Kidney tubule cell (primary cell): Measurements from ENCODE around the gene ZNF441.
"Not testable (repeated sequence)": the region's sequence is repeated elsewhere in the genome, so short reads cannot be mapped to it uniquely, and the experiment has no call there.

ENCODE experiments used
- DNase-seq: peaks from one replicate; pipeline ENCODE4 v3.0.0-alpha.2; 2018; ENCODE audit warnings: low spot score

The ZNF441 gene

DNA sequence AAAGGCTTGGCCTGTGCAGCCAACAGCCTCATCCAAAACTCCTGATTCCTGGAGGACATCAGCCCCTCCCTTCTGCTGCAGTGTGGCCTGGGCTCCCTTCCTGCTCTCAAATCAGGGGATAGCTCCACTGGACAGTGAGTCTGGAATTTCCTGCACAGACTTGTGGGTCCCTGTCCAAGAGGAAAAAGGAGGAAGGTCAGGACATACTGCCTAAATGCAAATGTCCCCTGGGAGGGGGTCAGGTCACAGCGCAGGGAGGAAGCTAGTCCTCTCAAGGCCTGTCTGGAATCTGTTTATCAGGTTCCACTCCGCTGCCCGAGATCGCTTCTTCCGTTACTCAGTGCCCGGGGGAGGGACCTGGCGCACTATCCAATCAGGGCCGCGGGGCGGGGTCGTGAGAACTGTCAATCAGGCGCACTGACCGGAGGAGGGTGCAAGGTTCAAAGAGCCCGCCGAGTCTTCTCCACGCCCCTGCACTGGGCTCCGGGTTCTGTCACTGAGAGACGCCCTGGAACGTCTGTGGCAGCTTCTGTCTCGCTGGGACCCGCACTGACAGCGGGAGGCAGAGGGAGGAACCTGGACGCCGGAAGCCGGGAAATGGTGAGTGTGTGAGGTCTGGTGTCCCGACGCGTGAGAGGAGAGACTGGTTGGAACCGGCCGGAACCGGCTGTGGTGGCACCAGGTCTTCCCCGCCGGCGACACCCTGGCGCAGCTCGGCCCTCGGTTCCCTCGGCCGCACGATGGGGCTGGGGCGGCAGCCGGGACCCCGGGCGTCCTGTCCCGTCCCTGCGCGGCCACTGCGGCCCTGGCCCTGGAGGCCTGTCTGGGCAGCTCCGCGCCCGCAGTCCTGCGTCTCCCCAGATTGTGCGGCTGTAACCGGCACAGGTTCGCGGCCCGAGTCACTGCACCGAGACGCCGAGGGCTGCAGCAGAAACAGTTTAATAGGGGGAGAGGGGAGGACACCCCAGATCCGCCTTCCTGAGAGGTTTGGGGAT, at the start of gene ZNF441:
TSS of gene ZNF441 (plus strand) at position 404 of the 995 bp plus-strand sequence. CDS start at position 598, 194 bp downstream.
- DNase-seq: peak; percentile 97

DNA sequence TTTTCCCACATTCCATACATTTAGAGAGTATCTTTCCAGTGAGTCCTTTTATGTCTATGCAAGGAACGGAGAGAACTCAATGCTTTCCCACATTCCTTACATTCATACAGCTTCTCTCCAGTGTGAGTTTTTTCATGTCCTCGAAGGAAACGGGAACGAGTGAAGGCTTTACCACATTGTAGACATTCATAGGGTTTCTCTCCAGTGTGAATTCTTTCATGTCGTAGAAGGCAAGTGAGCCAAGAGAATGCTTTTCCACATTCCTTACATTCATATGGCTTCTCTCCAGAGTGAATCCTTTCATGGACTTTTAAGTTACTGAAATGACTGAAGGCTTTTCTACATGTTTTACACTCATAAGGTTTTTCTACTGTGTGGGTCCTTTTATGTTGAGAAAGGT, 45.1 kb upstream of the ZNF441 start:
- no peak for DNase-seq

DNA sequence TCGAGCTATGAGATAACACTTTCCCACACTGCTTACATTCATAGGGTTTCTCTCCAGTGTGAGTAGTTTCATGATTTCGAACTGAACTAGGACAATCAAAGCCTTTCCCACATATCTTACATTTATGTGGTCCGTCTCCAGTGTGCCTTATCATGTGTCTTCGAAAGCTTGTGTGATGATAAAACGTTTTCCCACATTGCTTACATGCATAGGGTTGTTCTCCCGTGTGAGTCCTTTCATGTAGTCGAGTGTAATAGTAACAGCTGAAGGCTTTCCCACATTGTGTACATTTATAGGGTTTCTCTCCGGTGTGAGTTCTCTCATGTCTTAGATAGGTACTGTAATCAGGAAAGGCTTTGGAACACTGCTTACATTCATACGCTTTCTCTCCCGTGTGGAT, 44.4 kb upstream of the ZNF441 start:
- no peak for DNase-seq

DNA sequence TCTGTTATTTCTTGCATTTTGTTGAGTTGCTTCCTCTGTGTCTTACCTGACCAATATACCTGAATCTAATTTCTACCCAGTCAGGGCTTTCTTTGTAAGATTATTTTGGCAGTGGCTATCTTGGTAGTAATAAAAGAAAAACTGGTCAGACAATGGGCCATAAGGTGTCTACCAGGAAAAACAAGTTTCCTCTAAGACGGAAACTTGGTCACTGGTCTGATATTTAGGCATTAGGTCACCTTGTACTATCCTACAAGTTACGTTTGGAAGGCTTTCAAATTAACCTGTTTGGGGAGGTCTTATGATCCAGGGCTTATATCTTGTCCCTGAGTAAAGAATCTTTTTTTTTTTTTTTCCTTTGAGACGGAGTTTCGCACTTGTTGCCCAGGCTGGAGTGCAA, 37.2 kb upstream of the ZNF441 start:
- no peak for DNase-seq

DNA sequence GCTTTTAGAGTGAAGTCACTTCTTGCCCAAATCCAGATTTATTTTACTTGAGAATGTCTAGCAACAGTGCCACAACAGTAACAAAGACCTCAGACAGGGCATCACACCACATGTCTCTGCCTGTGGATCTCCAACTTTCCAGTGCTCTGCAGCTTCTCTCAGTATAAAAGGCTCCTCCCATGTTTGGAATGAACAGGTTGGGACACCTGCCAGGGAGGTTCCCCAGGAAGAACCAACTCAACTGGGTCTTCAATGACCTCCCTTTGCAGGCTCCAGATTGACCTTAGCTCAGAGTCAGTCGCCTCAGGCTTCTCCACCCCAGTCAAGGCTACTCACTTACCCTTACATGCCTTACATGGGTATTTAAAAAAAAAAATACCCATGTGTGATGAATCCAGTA, 31.4 kb upstream of the ZNF441 start:
- DNase-seq: peak; percentile 6

DNA sequence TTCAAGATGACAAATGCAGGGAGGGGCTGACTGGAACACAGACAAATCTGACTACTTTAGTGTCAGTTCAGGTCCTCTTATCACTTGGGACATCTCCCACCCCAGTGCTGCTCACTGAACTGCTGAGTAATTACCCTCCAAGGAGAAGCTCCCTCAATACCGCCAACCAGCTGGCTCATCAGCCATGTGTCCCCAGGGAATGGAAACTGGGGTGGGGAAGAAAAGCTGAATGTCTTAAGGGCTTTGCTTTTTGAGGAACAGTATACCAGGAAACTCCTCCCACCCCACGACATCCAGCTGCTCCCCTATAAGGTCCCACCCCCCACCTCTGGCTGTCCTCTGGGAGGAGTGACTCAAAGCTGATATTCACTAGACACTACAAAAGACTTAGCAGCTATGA, 30.1 kb upstream of the ZNF441 start:
- DNase-seq: peak; percentile 23

DNA sequence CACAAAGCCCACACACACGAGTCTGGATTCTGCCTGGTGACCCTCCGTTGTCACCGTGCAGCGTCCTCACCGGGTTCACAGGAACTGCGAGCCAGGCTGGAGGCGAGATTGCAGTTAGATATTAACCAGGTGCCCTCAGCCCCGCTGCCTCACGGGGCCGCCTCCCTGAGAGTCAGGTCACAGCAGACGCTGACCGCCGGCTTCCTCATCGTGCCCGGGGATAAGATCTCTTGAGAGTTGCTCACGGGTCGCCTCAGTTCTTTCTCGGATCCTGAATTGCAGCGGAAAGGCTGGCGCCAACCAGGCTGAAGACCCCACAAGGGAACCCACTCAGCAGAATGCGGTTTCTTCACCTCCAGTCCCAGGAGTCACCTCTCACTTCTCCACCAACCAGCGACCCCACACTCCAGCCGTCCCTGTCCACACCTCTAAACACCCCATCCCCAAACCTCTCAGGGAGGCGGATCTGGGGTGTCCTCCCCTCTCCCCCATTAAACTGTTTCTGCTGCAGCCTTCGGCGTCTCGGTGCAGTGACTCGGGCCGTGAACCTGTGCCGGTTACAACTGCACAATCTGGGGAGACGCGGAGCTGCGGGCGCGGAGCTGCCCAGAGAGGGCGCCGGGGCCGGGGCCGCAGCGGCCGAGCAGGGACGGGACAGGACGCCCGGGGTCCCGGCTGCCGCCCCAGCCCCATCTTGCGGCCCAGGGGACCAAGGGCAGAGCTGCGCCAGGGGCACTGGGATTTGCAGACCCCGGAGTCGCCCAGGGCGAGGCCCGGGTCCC, 28.6 kb upstream of the ZNF441 start:
- DNase-seq: peak; percentile 91

DNA sequence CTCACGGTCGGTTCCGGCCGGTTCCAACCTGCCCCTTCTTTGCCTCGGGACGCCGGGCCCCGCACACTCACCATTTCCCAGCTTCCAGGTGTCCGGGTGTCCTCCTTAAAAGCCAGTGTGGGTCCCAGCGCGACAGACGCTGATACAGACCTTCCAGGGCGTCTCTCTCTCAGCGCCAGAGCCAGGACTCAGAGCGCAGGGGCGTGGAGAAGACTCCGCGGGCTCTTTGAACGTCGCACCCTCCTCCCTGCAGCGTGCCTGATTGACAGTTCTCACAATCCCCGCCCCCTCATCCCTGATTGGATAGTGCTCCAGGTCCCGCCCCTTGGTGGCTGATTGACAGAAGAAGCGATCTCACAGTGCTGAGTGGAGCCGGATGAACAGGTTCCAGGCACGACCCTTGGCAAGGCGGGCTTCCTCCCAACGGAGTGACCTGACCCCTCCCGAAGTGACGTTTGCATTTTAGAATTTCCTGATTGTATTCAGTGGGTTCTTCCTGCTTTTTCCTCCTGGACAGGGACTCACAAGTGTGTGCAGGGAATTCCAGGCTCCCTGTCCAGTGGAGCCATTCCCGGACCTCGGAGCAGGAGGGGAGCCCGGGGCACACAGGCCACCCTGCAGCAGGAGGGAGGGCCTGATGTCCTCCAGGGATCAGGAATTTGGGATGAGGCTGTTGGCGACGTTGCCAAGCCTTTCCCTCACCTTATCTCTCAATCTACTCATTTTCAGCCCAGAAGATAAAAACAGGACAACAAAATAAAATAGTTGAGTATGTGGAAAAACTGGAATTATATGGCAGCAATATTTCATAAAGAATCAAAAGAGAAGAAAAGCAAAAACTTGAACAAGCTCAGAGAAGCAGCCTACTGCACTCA, 27.8 kb upstream of the ZNF441 start, which contains the start of gene ZNF823:
TSS of gene ZNF823 (minus strand) at position 201 of the 875 bp plus-strand sequence. CDS start at position 74, 127 bp downstream.
- peak; percentile 99 for DNase-seq

DNA sequence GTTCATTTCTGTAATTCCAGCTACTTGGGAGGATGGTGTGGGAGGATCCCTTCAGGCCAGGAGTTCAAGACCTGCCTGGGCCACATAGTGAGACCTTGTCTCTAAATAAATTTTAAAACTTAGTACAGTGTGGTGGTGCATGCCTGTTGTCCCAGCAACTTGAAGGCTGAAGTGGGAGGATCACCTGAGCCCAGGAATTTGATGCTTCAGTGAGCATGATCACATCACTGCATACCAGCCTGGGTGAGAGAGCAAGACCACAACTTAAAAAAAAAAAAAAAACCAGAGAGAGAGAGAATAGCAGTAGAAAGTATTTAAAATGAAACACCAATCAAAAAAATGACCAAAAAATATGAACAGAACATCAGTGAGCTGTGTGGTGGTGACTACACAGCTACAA, 20.9 kb upstream of the ZNF441 start:
- peak; percentile 98 for DNase-seq

DNA sequence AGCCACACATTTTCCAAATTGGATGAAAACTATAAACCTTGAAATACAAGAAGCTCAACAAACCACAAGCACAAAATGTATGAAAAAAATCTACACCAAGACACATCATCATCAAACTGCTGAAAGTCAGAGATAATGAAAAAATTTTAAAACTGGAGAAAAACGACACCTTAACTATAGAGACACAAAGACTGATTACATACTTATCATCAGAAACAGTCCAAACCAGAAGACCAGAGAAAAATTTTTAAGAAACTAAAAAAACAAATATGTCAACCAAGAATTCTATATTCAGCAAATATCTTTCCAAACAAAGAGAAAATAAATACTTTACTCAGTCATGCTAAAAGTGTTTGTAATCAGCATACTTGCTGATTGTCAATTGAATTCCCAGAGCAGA, 19.5 kb upstream of the ZNF441 start:
- no peak for DNase-seq

DNA sequence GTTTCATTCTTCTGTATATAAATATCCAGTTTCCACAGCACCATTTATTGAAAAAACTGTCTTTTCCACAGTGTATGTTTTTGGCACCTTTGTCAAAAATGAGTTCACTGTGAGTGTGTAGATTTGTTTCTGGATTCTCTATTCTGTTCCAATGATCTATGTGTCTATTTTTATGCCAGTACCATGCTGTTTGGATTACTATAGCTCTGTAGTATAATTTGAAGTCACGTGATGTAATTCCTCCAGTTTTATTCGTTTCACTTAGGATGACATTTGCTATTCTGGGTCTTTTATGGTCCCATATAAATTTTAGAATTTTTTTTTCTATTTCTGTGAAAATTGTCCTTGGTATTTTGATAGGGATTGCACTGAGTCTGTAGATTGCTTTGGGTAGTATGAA, 17.0 kb upstream of the ZNF441 start:
- no peak for DNase-seq

DNA sequence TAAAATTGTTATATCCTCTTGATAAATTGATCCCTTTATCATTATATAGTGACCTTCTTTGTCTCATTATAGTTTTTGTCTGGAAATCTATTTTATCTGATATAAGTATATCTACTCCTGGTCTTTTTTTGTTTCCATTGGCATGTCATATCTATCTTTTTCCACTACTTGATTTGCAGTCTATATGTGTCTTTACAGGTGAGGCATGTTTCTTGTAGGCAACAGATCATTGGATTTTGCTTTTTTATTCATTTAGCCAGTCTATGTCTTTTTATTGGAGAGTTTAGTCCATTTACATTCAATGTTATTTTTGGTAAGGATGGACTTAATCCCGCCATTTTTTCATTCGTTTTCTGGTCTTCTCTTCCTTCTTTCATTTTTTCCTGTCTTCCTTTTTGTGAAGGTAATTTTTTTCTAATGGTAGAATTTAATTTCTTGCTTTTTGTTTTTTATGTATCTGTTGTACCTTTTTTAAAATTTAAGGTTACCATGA, 14.5 kb upstream of the ZNF441 start:
- no peak for DNase-seq

DNA sequence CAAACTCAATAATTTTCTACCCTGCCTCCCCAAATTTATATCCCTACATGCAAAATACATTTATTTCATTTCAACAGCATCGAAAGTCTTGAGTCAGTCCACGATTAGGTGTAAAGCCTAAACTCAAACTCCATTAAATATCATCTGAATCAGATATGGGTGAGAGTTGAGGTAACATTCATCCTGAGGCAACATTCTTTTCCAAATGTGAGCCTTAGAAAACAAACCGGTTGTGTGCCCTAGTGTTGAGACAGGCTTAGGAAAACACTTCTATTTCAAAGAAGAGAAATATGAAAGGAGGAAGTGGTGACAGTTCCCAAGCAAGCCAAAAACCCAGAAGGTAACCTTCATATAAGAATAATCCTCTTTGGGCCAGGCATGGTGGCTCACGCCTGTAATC, 12.1 kb upstream of the ZNF441 start:
- no peak for DNase-seq

DNA sequence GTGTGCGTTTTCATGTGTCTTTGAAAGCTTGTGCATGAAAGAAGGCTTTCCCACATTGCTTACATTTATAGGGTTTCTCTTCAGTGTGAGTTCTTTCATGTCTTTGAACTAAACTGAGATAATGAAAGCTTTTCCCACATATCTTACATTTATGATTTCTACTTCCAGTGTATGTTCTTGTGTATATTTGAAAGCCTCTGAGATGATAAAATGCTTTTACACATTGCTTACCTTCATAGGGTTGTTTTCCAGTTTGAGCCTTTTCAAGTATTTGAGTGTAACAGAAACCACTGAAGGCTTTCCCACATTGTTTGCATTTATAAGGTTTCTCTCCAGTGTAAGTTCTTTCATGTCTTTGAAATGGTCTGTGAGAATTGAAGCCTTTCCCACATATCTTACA, 9.8 kb upstream of the ZNF441 start:
- DNase-seq: no peak

DNA sequence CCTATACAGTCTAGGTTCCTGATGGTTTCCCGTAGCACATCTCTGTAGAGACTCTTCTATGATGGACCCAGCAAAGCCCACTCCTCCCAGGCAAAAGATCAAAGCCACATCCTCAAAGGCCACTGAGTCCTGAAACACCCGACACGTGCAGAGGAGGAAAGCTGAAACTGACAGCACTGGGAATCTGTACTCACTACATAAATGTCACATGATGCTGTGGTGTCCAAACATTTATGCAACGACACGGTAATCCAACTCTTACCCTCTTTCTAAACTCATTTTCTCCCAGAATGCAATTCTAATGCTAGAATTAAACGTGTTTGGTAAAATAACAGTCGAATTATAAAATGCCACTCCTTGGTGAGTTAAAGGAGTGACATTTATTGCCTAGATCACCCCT, 7.0 kb upstream of the ZNF441 start:
- no peak for DNase-seq

DNA sequence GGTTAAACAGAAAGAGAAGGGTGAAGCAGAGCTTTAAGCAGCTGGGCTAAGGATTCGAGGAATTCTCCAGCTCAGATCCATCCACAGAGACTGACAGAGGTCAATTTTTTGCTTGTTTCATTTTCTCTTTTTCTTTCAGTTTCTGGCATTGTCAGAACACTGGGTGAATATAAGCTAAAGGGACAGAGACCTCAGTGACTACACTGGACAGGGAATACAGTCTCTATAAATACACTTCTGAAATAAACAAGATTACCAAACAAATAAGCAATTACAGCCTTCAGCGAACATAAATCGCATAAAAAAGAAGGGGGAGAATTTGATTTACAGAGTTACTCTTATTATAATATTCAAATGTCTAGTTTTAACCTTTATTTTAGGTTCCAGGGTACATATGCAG, 3.7 kb upstream of the ZNF441 start:
- DNase-seq: no peak

DNA sequence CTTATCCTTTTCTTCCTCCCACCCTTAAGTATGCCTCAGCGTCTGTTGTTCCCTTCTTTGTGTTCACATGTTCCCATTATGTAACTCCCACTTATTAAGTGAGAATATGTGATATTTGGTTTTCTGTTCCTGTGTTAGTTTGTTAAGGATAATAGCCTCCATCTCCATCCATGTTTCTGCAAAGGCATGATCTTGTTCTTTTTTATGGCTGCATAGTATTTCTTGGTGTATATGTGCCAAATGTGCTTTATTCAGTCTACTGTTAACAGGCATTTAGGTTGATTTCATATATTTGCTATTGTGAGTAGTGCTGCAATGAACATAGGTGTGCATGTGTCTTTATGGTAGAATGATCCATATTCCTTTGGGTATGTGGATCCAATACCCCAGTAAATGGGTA, 3.2 kb upstream of the ZNF441 start:
- no peak for DNase-seq

DNA sequence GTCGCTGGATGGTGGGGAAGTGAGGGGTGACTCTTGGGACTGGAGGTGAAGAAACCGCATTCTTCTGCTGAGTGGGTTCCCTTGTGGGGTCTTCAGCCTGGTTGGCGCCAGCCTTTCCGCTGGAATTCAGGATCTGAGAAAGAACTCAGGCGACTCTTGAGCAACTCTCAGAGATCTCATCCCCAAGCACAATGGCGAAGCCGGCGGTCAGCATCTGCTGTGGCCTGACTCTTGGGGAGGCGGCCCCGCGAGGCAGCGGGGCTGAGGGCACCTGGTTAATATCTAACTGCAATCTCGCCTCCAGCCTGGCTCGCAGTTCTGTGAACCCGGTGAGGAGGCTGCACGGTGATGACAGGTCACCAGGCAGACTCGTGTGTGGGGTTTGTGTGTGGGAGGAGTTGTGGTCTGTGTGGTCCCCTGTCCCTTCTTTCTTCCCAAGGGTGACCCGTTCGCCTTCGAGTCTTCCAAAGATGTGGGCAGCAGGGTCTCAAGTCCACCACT, 883 bp downstream of the ZNF441 start:
- peak; percentile 89 for DNase-seq

DNA sequence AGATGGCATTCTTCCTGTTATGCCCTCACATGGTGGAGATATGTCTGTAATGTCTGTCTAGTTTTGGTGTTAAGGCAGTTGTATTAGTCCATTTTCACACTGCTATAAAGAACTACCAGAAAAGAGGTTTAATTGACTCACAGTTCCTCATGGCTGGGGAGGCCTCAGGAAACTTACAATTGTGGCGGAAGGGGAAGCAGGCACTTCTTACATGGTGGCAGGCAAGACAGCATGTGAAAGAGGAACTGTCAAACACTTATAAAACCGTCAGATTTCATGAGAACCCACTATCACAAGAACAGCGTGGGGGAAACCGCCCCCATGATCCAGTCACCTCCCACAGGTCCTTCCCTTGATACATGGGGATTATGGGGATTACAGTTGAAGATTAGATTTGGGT, 3.2 kb downstream of the ZNF441 start:
- no peak for DNase-seq

DNA sequence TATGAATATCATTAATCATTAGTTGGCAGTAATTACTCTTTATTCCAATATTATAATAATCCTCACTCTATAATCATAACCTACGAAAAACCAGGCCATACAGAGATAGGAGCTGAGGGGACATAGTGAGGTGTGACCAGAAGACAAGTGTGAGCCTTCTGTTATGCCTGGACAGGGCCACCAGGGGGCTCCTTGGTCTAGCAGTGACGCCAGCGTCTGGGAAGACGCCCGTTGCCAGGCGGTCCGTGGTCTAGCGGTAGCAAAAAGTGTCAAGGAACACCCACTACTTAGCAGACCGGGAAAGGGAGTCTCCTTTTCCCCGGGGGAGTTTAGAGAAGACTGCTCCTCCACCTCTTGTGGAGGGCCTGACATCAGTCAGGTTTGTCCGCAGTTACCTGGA, 4.7 kb downstream of the ZNF441 start:
- not testable (repeated sequence) for DNase-seq

DNA sequence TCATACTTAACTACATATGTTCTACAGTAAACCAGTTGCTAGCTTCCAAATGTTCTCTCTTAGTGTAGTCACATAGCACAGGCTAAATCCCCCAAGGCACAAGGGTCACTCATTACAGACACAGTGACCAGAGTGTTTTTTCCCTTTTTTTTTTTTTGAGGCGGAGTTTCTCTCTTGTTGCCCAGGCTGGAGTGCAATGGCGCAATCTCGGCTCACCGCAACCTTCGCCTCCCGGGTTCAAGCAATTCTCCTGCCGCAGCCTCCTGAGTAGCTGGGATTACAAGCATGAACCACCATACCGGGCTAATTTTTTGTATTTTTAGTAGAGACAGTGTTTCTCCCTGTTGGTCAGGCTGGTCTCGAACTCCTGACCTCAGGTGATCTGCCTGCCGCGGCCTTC, 9.9 kb downstream of the ZNF441 start:
- not testable (repeated sequence) for DNase-seq
